Measurements from ENCODE around the gene C2CD4D.

- no peak for TF ChIP-seq POLR2A (IDR thresholded peaks at IDR 0.05)
- TF ChIP-seq CTCF (IDR thresholded peaks at IDR 0.05), result no peak
Observed at GRCh38 chr1:151862604-151863003, 23.0 kb upstream of the C2CD4D start.
